ENCODE data around the gene CDH22. TPM values are rescaled to one million over a fixed set of nuclear protein-coding genes. Genes with fewer than 3 reads are reported as not detected.

The CDH22 gene
- total and polyA plus RNA-seq, 9 of the 15 experiments (the other 6 are each of a cell fraction or from before 2014, with no cell fraction given) = 0.07 to 0.08 TPM; not detected in 7

DNA sequence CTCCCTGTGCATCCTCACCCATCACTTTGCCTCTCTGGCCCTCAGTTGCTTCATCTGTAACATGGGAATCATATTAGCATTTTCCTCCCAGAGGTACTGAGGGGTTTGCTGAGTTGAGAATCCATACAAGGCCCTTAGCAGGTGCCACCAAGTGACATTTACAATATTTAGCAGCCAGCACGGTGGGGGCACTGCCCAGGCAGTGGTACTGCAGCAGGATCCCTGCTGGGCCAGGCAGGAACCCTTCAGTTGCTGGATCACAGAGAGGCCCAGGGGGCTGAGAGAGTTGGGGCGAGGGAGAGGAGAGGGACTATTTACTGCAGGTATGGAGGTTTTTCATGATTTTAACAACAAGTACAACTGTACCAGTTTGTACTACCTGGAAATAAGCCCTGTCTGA lies 65.9 kb downstream of the CDH22 start:
- intact Hi-C loops (cut with micrococcal nuclease) = no loop called here
- no TSS peak for BruUV-seq (replicated peaks)
- ChIA-PET CTCF (ENCODE audit: low intra/inter-chr PET ratio) (no interaction called here), POLR2A (no interaction called here)
- Histone ChIP-seq H2AFZ (ENCODE audit: low read depth, low read length) (no peak overlapping the region), H3K4me1 (replicated peaks in 1 of 2; ENCODE audit: control insufficient read depth in 2 of 2, insufficient read depth in 2 of 2, low read length in 2 of 2) (no peaks in the 10 kb centered on the region), H3K27me3 (ENCODE audit: control insufficient read depth in 2 of 2, insufficient read depth in 2 of 2, low read length in 2 of 2) (peaks cover 15 to 57% of the 10 kb centered on the region in 2 experiments), H3K27ac (ENCODE audit: extremely low read depth, low read depth, low read length) (no peak overlapping the region), H3K9me3 (replicated peaks; ENCODE audit: control insufficient read depth, insufficient read depth, low read depth, low read length) (no peaks in the 10 kb centered on the region), H4K20me1 (replicated peaks; ENCODE audit: control insufficient read depth, insufficient read depth, low read length) (0 out of 2 replicates have a peak, but pooled peaks cover 13% of the 10 kb centered on the region), H3K4me3 (no peak overlapping the region), H3K9ac (ENCODE audit: insufficient read depth in 1 of 2, low read depth in 2 of 2, low read length in 2 of 2) (no peak overlapping the region), H3K4me2 (ENCODE audit: insufficient read depth, low read length) (no peak overlapping the region), H3K9me1 (ENCODE audit: control insufficient read depth, insufficient read depth, low read length) (no peaks in the 10 kb centered on the region), H3K79me2 (ENCODE audit: control insufficient read depth, insufficient read depth, low read length) (no peaks in the 10 kb centered on the region), H3K36me3 (ENCODE audit: control insufficient read depth, insufficient read depth, low read length) (no peaks in the 10 kb centered on the region)
- no peak for FAIRE-seq
- ATAC-seq = no peak
- DNase-seq (ENCODE audit: extremely low read depth in 1 of 4, low spot score in 3 of 4) = no peak
- WGBS (ENCODE audit: insufficient coverage, low coverage, missing lambda C conversion rate) = 0% methylated on average over 2 of the region's 2 CpGs
- in situ Hi-C loops (cut with MboI) = no loop called here
- TF ChIP-seq, protein P1, sequence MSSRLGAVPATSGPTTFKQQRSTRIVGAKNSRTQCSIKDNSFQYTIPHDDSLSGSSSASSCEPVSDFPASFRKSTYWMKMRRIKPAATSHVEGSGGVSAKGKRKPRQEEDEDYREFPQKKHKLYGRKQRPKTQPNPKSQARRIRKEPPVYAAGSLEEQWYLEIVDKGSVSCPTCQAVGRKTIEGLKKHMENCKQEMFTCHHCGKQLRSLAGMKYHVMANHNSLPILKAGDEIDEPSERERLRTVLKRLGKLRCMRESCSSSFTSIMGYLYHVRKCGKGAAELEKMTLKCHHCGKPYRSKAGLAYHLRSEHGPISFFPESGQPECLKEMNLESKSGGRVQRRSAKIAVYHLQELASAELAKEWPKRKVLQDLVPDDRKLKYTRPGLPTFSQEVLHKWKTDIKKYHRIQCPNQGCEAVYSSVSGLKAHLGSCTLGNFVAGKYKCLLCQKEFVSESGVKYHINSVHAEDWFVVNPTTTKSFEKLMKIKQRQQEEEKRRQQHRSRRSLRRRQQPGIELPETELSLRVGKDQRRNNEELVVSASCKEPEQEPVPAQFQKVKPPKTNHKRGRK (tag; IDR thresholded peaks at IDR 0.05) = no peak
- TF ChIP-seq ATF7 (IDR thresholded peaks at IDR 0.05) (no peak), CCAR2 (IDR thresholded peaks at IDR 0.05; ENCODE audit: low read depth, low read length) (no peak), ZNF146 (CRISPR knock-in tag; IDR thresholded peaks at IDR 0.05; ENCODE audit: unreplicated experiment) (no peak), MAFG (tag; conservative IDR thresholded peaks at IDR 0.05) (no peak), TAF9B (IDR thresholded peaks at IDR 0.05; ENCODE audit: partially characterized antibody) (no peak), KDM4B (IDR thresholded peaks at IDR 0.05; ENCODE audit: borderline replicate concordance in 2 of 2, low read depth in 1 of 2) (no peak), HDAC8 (tag; IDR thresholded peaks at IDR 0.05) (no peak), HNRNPUL1 (IDR thresholded peaks at IDR 0.05; ENCODE audit: low read length) (no peak)
- TF ChIP-seq, protein P2, sequence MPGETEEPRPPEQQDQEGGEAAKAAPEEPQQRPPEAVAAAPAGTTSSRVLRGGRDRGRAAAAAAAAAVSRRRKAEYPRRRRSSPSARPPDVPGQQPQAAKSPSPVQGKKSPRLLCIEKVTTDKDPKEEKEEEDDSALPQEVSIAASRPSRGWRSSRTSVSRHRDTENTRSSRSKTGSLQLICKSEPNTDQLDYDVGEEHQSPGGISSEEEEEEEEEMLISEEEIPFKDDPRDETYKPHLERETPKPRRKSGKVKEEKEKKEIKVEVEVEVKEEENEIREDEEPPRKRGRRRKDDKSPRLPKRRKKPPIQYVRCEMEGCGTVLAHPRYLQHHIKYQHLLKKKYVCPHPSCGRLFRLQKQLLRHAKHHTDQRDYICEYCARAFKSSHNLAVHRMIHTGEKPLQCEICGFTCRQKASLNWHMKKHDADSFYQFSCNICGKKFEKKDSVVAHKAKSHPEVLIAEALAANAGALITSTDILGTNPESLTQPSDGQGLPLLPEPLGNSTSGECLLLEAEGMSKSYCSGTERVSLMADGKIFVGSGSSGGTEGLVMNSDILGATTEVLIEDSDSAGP (CRISPR knock-in tag; IDR thresholded peaks at IDR 0.05) = no peak
- TF ChIP-seq, protein P3, sequence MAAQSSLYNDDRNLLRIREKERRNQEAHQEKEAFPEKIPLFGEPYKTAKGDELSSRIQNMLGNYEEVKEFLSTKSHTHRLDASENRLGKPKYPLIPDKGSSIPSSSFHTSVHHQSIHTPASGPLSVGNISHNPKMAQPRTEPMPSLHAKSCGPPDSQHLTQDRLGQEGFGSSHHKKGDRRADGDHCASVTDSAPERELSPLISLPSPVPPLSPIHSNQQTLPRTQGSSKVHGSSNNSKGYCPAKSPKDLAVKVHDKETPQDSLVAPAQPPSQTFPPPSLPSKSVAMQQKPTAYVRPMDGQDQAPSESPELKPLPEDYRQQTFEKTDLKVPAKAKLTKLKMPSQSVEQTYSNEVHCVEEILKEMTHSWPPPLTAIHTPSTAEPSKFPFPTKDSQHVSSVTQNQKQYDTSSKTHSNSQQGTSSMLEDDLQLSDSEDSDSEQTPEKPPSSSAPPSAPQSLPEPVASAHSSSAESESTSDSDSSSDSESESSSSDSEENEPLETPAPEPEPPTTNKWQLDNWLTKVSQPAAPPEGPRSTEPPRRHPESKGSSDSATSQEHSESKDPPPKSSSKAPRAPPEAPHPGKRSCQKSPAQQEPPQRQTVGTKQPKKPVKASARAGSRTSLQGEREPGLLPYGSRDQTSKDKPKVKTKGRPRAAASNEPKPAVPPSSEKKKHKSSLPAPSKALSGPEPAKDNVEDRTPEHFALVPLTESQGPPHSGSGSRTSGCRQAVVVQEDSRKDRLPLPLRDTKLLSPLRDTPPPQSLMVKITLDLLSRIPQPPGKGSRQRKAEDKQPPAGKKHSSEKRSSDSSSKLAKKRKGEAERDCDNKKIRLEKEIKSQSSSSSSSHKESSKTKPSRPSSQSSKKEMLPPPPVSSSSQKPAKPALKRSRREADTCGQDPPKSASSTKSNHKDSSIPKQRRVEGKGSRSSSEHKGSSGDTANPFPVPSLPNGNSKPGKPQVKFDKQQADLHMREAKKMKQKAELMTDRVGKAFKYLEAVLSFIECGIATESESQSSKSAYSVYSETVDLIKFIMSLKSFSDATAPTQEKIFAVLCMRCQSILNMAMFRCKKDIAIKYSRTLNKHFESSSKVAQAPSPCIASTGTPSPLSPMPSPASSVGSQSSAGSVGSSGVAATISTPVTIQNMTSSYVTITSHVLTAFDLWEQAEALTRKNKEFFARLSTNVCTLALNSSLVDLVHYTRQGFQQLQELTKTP (IDR thresholded peaks at IDR 0.05; ENCODE audit: low read depth in 1 of 2, partially characterized antibody in 2 of 2) = no peak
